ENCODE data around the gene IL1RAPL2.

IL1RAPL2 gene

DNA sequence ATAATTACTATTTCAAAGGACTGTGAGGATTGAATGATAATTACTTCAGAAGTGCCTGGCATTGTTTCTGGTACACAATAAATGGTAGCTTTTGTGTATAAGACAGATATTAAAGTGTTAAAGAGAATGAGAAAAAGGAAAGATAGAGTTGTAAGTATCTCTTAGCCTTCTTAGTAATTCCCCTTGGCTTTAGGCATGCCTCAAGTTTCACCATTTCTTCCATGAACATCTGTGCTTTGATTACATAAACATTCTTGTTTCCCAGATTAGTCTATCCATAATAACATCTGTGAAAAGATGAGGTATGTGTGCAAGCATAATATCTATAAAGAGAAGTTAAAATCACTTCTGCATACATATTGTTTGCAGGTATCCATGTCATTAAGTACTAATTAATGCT is 885.4 kb downstream of the IL1RAPL2 start (continued):
- TF ChIP-seq, protein P1, sequence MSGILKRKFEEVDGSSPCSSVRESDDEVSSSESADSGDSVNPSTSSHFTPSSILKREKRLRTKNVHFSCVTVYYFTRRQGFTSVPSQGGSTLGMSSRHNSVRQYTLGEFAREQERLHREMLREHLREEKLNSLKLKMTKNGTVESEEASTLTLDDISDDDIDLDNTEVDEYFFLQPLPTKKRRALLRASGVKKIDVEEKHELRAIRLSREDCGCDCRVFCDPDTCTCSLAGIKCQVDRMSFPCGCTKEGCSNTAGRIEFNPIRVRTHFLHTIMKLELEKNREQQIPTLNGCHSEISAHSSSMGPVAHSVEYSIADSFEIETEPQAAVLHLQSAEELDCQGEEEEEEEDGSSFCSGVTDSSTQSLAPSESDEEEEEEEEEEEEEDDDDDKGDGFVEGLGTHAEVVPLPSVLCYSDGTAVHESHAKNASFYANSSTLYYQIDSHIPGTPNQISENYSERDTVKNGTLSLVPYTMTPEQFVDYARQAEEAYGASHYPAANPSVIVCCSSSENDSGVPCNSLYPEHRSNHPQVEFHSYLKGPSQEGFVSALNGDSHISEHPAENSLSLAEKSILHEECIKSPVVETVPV (CRISPR knock-in tag; IDR thresholded peaks at IDR 0.05), result no peak
- TF ChIP-seq ZNF70 (CRISPR knock-in tag; IDR thresholded peaks at IDR 0.05), result no peak

DNA sequence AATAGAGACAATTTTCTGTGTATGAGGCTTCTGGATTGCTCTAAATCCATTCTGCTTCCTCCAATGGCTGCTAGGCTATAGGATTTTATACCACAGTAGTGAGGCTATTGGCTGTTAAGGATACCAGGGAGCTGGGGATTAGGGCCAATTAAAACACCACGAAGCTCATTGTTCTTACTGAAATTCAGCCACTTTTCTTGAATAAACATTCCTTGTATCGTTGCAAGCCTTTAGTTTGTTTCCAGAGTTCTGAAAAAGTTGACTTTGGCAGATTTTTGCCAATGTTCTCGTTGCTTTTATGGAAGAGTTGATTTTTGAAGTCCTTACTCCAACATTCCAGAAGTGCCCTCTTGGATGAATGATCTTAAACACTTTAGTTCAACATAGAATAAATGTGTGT is 892.8 kb downstream of the IL1RAPL2 start:
- TF ChIP-seq, protein P2, sequence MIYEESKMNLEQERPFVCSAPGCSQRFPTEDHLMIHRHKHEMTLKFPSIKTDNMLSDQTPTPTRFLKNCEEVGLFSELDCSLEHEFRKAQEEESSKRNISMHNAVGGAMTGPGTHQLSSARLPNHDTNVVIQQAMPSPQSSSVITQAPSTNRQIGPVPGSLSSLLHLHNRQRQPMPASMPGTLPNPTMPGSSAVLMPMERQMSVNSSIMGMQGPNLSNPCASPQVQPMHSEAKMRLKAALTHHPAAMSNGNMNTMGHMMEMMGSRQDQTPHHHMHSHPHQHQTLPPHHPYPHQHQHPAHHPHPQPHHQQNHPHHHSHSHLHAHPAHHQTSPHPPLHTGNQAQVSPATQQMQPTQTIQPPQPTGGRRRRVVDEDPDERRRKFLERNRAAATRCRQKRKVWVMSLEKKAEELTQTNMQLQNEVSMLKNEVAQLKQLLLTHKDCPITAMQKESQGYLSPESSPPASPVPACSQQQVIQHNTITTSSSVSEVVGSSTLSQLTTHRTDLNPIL (CRISPR knock-in tag; IDR thresholded peaks at IDR 0.05; ENCODE audit: low read depth), result no peak
- TF ChIP-seq OSR1 (CRISPR knock-in tag; IDR thresholded peaks at IDR 0.05) (no peak), ZC3H10 (CRISPR knock-in tag; IDR thresholded peaks at IDR 0.05) (no peak), ZNF565 (CRISPR knock-in tag; conservative IDR thresholded peaks at IDR 0.05; ENCODE audit: low read depth) (no peak), ZFP30 (CRISPR knock-in tag; IDR thresholded peaks at IDR 0.05) (no peak), ISL1 (CRISPR knock-in tag; IDR thresholded peaks at IDR 0.05) (no peak), TOX (CRISPR knock-in tag; IDR thresholded peaks at IDR 0.05; ENCODE audit: borderline replicate concordance) (no peak), SNAI2 (CRISPR knock-in tag; IDR thresholded peaks at IDR 0.05) (no peak), RARB (CRISPR knock-in tag; IDR thresholded peaks at IDR 0.05) (no peak), ZFP3 (CRISPR knock-in tag; IDR thresholded peaks at IDR 0.05) (no peak), ZNF70 (CRISPR knock-in tag; IDR thresholded peaks at IDR 0.05) (no peak), ZNF8 (CRISPR knock-in tag; IDR thresholded peaks at IDR 0.05) (no peak)
- TF ChIP-seq, protein P3, sequence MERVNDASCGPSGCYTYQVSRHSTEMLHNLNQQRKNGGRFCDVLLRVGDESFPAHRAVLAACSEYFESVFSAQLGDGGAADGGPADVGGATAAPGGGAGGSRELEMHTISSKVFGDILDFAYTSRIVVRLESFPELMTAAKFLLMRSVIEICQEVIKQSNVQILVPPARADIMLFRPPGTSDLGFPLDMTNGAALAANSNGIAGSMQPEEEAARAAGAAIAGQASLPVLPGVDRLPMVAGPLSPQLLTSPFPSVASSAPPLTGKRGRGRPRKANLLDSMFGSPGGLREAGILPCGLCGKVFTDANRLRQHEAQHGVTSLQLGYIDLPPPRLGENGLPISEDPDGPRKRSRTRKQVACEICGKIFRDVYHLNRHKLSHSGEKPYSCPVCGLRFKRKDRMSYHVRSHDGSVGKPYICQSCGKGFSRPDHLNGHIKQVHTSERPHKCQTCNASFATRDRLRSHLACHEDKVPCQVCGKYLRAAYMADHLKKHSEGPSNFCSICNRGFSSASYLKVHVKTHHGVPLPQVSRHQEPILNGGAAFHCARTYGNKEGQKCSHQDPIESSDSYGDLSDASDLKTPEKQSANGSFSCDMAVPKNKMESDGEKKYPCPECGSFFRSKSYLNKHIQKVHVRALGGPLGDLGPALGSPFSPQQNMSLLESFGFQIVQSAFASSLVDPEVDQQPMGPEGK (CRISPR knock-in tag; IDR thresholded peaks at IDR 0.05; ENCODE audit: borderline replicate concordance), result no peak
- TF ChIP-seq, protein P4, sequence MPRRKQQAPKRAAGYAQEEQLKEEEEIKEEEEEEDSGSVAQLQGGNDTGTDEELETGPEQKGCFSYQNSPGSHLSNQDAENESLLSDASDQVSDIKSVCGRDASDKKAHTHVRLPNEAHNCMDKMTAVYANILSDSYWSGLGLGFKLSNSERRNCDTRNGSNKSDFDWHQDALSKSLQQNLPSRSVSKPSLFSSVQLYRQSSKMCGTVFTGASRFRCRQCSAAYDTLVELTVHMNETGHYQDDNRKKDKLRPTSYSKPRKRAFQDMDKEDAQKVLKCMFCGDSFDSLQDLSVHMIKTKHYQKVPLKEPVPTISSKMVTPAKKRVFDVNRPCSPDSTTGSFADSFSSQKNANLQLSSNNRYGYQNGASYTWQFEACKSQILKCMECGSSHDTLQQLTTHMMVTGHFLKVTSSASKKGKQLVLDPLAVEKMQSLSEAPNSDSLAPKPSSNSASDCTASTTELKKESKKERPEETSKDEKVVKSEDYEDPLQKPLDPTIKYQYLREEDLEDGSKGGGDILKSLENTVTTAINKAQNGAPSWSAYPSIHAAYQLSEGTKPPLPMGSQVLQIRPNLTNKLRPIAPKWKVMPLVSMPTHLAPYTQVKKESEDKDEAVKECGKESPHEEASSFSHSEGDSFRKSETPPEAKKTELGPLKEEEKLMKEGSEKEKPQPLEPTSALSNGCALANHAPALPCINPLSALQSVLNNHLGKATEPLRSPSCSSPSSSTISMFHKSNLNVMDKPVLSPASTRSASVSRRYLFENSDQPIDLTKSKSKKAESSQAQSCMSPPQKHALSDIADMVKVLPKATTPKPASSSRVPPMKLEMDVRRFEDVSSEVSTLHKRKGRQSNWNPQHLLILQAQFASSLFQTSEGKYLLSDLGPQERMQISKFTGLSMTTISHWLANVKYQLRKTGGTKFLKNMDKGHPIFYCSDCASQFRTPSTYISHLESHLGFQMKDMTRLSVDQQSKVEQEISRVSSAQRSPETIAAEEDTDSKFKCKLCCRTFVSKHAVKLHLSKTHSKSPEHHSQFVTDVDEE (CRISPR knock-in tag; IDR thresholded peaks at IDR 0.05), result no peak
- TF ChIP-seq, protein P1 (CRISPR knock-in tag; IDR thresholded peaks at IDR 0.05), result no peak
- no peak for ATAC-seq

DNA sequence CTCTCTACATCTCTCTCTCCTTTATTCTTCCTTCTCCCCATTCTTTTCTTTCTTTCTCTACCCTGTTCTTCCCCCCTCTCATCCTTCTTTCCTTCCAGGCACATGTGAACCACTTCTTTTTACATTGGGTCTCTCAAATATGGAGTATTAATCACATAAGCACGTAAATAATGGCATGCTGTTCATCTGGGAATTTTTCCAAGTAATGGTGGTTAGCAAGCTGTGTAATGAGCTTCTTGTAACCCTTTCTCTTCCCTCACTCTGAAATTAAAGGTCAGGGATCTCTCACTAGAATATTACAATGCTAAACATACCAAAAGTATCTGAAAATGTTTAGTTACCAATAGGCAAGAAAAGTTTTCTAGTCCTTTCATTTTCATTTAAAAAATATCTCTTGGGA is 894.4 kb downstream of the IL1RAPL2 start:
- ATAC-seq, result no peak
- no peak for TF ChIP-seq TCF4 (CRISPR knock-in tag; IDR thresholded peaks at IDR 0.05; ENCODE audit: borderline replicate concordance)
- no peak for TF ChIP-seq RARB (CRISPR knock-in tag; IDR thresholded peaks at IDR 0.05)
- TF ChIP-seq, protein P5, sequence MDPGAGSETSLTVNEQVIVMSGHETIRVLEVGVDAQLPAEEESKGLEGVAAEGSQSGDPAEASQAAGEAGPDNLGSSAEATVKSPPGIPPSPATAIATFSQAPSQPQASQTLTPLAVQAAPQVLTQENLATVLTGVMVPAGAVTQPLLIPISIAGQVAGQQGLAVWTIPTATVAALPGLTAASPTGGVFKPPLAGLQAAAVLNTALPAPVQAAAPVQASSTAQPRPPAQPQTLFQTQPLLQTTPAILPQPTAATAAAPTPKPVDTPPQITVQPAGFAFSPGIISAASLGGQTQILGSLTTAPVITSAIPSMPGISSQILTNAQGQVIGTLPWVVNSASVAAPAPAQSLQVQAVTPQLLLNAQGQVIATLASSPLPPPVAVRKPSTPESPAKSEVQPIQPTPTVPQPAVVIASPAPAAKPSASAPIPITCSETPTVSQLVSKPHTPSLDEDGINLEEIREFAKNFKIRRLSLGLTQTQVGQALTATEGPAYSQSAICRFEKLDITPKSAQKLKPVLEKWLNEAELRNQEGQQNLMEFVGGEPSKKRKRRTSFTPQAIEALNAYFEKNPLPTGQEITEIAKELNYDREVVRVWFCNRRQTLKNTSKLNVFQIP (CRISPR knock-in tag; IDR thresholded peaks at IDR 0.05; ENCODE audit: borderline replicate concordance, low read depth), result no peak
- no peak for TF ChIP-seq SNAI2 (CRISPR knock-in tag; IDR thresholded peaks at IDR 0.05)

DNA sequence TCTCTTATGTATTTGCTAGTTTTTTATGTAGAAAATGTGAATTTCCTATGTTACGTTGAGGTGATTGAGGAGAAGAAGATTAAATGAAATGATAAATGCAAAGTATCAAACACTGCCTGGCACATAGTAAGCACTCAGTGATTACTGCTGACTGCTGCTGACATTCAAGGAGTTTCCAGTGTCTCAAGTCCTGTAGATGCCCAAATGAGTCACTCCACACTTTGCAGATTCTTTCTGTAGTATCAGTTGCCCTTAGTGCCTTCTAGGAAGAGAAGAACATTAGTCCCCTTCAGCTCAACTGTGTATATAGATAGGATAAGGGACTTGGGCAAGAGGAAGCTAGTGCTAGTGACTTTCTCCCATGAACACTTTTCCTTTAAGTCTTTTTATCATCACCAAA is 895.0 kb downstream of the IL1RAPL2 start:
- ATAC-seq, result no peak
- TF ChIP-seq ISL1 (CRISPR knock-in tag; IDR thresholded peaks at IDR 0.05), result no peak
- no peak for TF ChIP-seq ZFP3 (CRISPR knock-in tag; IDR thresholded peaks at IDR 0.05)
- TF ChIP-seq ZNF8 (CRISPR knock-in tag; IDR thresholded peaks at IDR 0.05), result no peak
- no peak for TF ChIP-seq ESRRG (CRISPR knock-in tag; IDR thresholded peaks at IDR 0.05)
